CD4-positive, alpha-beta T cell treated with Interleukin-1 beta for 1 hour (primary cell): Measurements from ENCODE around the gene PRDM7.

Experiments used
- DNase-seq, 2 donors: peaks; one replicate each; pipeline ENCODE4 v3.0.0-alpha.2; 2020 to 2022

Gene PRDM7

GRCh38 chr16:90033387-90033786 is 43.7 kb downstream of the PRDM7 start:
- DNase-seq: no peak

- no peak for DNase-seq
These were observed 44.3 kb downstream of the PRDM7 start for GRCh38 chr16:90032674-90033331.

GRCh38 chr16:90031931-90032673 is 45.0 kb downstream of the PRDM7 start:
- no peak for DNase-seq

- no peak for DNase-seq
These were observed 45.8 kb downstream of the PRDM7 start for GRCh38 chr16:90031186-90031930.

GRCh38 chr16:90028985-90029384 is 48.1 kb downstream of the PRDM7 start:
- no peak for DNase-seq

- no peak for DNase-seq
These were observed 49.5 kb downstream of the PRDM7 start for GRCh38 chr16:90027611-90028010.

GRCh38 chr16:90026135-90026534 is 51.0 kb downstream of the PRDM7 start:
- peak in 1 of 2 donors; percentile 13 for DNase-seq

- no peak for DNase-seq
These were observed 54.1 kb downstream of the PRDM7 start for GRCh38 chr16:90023078-90023447.

GRCh38 chr16:90022209-90023077 is 54.7 kb downstream of the PRDM7 start:
- DNase-seq: peak; percentile 81 to 83

- DNase-seq: no peak
These were observed 56.2 kb downstream of the PRDM7 start for GRCh38 chr16:90020838-90021382.

- no peak for DNase-seq
These were observed 56.8 kb downstream of the PRDM7 start for GRCh38 chr16:90020260-90020837.

GRCh38 chr16:90019543-90020259 is 57.4 kb downstream of the PRDM7 start:
- peak; percentile 56 to 57 for DNase-seq

GRCh38 chr16:90018652-90019542 is 58.2 kb downstream of the PRDM7 start, which contains the start of gene DBNDD1:
DBNDD1 (minus strand) TSS chr16:90019456; CDS start chr16:90019341, 115 bp downstream.
- DNase-seq: no peak

GRCh38 chr16:90018297-90018651 is 58.9 kb downstream of the PRDM7 start:
- DNase-seq: no peak

- DNase-seq: no peak
These were observed 60.7 kb downstream of the PRDM7 start for GRCh38 chr16:90016339-90016950.

- no peak for DNase-seq
These were observed 61.4 kb downstream of the PRDM7 start for GRCh38 chr16:90015586-90016338.

GRCh38 chr16:90012991-90013745 is 64.0 kb downstream of the PRDM7 start:
- no peak for DNase-seq

- DNase-seq: no peak
These were observed 65.1 kb downstream of the PRDM7 start for GRCh38 chr16:90011908-90012501.
